GM12872 (cell line): ENCODE results near the gene MRPL22.

Experiments used
- CTCF ChIP-seq: IDR thresholded peaks from 3 replicates; pipeline ENCODE4 v1.5.1; 2011; ENCODE audit warnings: low read depth, mild to moderate bottlenecking, low read length, moderate library complexity; ENCODE audit not compliant: insufficient read depth

MRPL22 gene

GRCh38 chr5:154945695-154946301, 4.9 kb downstream of the MRPL22 start:
- peak; percentile 51; the same call in 2 of the 3 replicates for TF ChIP-seq CTCF

GRCh38 chr5:154947778-154948177, 6.9 kb downstream of the MRPL22 start:
- TF ChIP-seq CTCF = no peak

- TF ChIP-seq CTCF = no peak
Observed at GRCh38 chr5:154948313-154948712, 7.4 kb downstream of the MRPL22 start.

- no peak for TF ChIP-seq CTCF
Observed at GRCh38 chr5:154949781-154950180, 8.9 kb downstream of the MRPL22 start.

- TF ChIP-seq CTCF = no peak
Observed at GRCh38 chr5:154956712-154957111, 15.8 kb downstream of the MRPL22 start.

GRCh38 chr5:154962494-154962893, 21.6 kb downstream of the MRPL22 start:
- TF ChIP-seq CTCF = no peak

- no peak for TF ChIP-seq CTCF
Observed at GRCh38 chr5:154966081-154966841, 25.4 kb downstream of the MRPL22 start.
